HepG2 (cell line): ENCODE measurements around the gene NET1. TPM values are rescaled to one million over a fixed set of nuclear protein-coding genes. Genes with fewer than 3 reads are reported as not detected.
A peak's percentile ranks its signal among the peaks of the same experiment; 100 is the strongest.

ENCODE experiments used
- ARNT ChIP-seq: fragments of 450-650 bp; IDR thresholded peaks from 2 replicates; pipeline ENCODE4 v1.6.1; 2017
- HMGA1 ChIP-seq: sonication (generic); formaldehyde crosslinking; conservative IDR thresholded peaks from 2 replicates; pipeline ENCODE4 v1.4.0; 2020; ENCODE audit warnings: missing genetic modification reagents
- HOXA9 ChIP-seq: sonication (generic); formaldehyde crosslinking; IDR thresholded peaks from 2 replicates; pipeline ENCODE4 v1.8.1; 2022; ENCODE audit warnings: missing genetic modification reagents, mild to moderate bottlenecking, moderate library complexity, borderline replicate concordance
- MAFG ChIP-seq: sonication (generic); formaldehyde crosslinking; IDR thresholded peaks from 2 replicates; pipeline ENCODE4 v1.5.1; 2020; ENCODE audit warnings: mild to moderate bottlenecking, missing genetic modification reagents
- MED1 ChIP-seq: sonication (generic); formaldehyde crosslinking; IDR thresholded peaks from 2 replicates; pipeline ENCODE4 v1.4.0; 2020; ENCODE audit warnings: missing genetic modification reagents
- MYNN ChIP-seq: sonication (generic); formaldehyde crosslinking; IDR thresholded peaks from 2 replicates; pipeline ENCODE4 v1.4.0; 2020; ENCODE audit warnings: mild to moderate bottlenecking, low read depth, missing genetic modification reagents
- NR2F2 ChIP-seq: IDR thresholded peaks from 2 replicates; pipeline ENCODE4 v1.6.1; 2012; ENCODE audit warnings: low read depth, inconsistent platforms, borderline replicate concordance
- PRMT3 ChIP-seq: sonication (generic); formaldehyde crosslinking; IDR thresholded peaks from 2 replicates; pipeline ENCODE4 v1.8.1; 2022; ENCODE audit warnings: low read depth, mild to moderate bottlenecking, moderate library complexity, missing genetic modification reagents, borderline replicate concordance
- TCF12 ChIP-seq, 2 experiments: fragments of 450-650 bp in 1 of 2; sonication (generic) in 1 of 2; formaldehyde crosslinking in 1 of 2; IDR thresholded peaks; 2 replicates each; pipeline versions ENCODE4 v1.6.1 to v1.8.0; 2017 to 2022; ENCODE audit warnings: antibody characterized with exemption in 1 of 2, mild to moderate bottlenecking in 1 of 2, missing genetic modification reagents in 1 of 2, moderate library complexity in 1 of 2
- ZNF121 ChIP-seq: sonication (generic); formaldehyde crosslinking; IDR thresholded peaks from 2 replicates; pipeline ENCODE4 v1.5.0; 2020; ENCODE audit warnings: mild to moderate bottlenecking, missing genetic modification reagents
- ZNF326 ChIP-seq: sonication (generic); formaldehyde crosslinking; IDR thresholded peaks from 2 replicates; pipeline ENCODE4 v1.4.0; 2020; ENCODE audit warnings: missing genetic modification reagents, borderline replicate concordance
- ZNF337 ChIP-seq: sonication (generic); formaldehyde crosslinking; IDR thresholded peaks from 2 replicates; pipeline ENCODE4 v1.5.1; 2020; ENCODE audit warnings: missing genetic modification reagents, low read depth, mild to moderate bottlenecking, borderline replicate concordance
- ZNF350 ChIP-seq: sonication (generic); formaldehyde crosslinking; IDR thresholded peaks from 2 replicates; pipeline ENCODE4 v1.4.0; 2020; ENCODE audit warnings: mild to moderate bottlenecking, low read depth, missing genetic modification reagents, borderline replicate concordance
- ZNF468 ChIP-seq: sonication (generic); formaldehyde crosslinking; IDR thresholded peaks from 2 replicates; pipeline ENCODE4 v1.8.0; 2022; ENCODE audit warnings: mild to moderate bottlenecking, moderate library complexity, missing genetic modification reagents
- ZSCAN21 ChIP-seq: sonication (generic); formaldehyde crosslinking; IDR thresholded peaks from 2 replicates; pipeline ENCODE4 v1.8.0; 2022; ENCODE audit warnings: mild to moderate bottlenecking, missing genetic modification reagents, moderate library complexity, borderline replicate concordance
- polyA plus RNA-seq, 8 experiments: library from polyadenylated mRNA; depleted of rRNA in 3 of 8; stranded (reverse) in 7 of 8; unstranded in 1 of 8; fragments of >200 nt; fragmentation: Illumina TruSeq in 4 of 8; extraction: Trizol in 4 of 8; gene quantifications; 2 replicates each; pipeline versions ENCODE4 v1.2.1 to v1.2.3, GENCODE V29; 2011 to 2016; ENCODE audit warnings: low read depth in 4 of 8, missing spikeins in 1 of 8, mixed read lengths in 1 of 8; ENCODE audit not compliant: insufficient read depth in 1 of 8
- total RNA-seq, 5 experiments: library from RNA; depleted of rRNA; stranded (reverse); fragments of >200 nt; fragmentation: Illumina TruSeq; extraction: Trizol; gene quantifications; 2 replicates each; pipeline ENCODE4 v1.2.3, GENCODE V29; 2016; ENCODE audit warnings: low read depth in 1 of 5
- TF ChIP-seq, protein P1 (sequence below): sonication (generic); formaldehyde crosslinking; IDR thresholded peaks from 2 replicates; pipeline ENCODE4 v1.4.0; 2020; ENCODE audit warnings: mild to moderate bottlenecking, missing genetic modification reagents
- TF ChIP-seq, protein P2 (sequence below): sonication (generic); formaldehyde crosslinking; IDR thresholded peaks from 2 replicates; pipeline ENCODE4 v1.8.1; 2023; ENCODE audit warnings: missing genetic modification reagents, inconsistent platforms, borderline replicate concordance
- TF ChIP-seq, protein P3 (sequence below): sonication (generic); formaldehyde crosslinking; IDR thresholded peaks from 2 replicates; pipeline ENCODE4 v1.4.0; 2020; ENCODE audit warnings: mild to moderate bottlenecking, missing genetic modification reagents

Gene NET1
- total and polyA plus RNA-seq, 2 of the 13 experiments (the other 11 are each of a cell fraction or from before 2014, with no cell fraction given), result 48.1 to 65.8 TPM

DNA sequence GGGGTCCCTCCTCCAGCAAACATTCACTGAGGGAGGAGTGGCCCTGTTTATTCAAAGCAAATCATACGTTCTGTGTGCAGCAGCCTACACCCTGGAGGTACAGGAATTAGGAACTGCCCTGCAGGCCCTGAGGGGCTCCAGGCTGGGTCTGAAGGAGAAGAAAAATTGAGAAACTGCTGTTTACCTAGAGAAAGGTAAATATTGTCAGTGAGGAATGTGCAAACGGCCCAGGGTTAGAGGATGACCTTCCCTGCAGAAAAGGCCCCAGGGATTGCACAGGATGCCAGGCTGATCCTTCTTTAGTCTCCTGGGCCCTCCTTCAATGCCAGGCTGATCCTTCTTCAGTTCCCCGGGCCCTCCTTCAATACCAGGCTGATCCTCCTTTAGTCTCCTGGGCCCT, 81.3 kb downstream of the NET1 start (continued):
- TF ChIP-seq MYNN (no peak), ZNF326 (CRISPR knock-in tag) (no peak), PRMT3 (CRISPR knock-in tag) (no peak), HOXA9 (no peak), ZSCAN21 (CRISPR knock-in tag) (no peak), ARNT (no peak), HMGA1 (CRISPR knock-in tag) (no peak), TCF12 (IDR thresholded peaks at IDR 0.05) (no peak), TCF12 (CRISPR knock-in tag; IDR thresholded peaks at IDR 0.05) (no peak), ZNF350 (CRISPR knock-in tag) (no peak), MED1 (CRISPR knock-in tag) (0 out of 2 replicates have a peak, but pooled peaks have one; percentile 30), MAFG (no peak), NR2F2 (peak; percentile 69; the same call in 1 of the 2 replicates), ZNF337 (CRISPR knock-in tag) (no peak), ZNF121 (CRISPR knock-in tag) (peak; percentile 50), ZNF468 (CRISPR knock-in tag) (no peak)
- TF ChIP-seq, protein P1, sequence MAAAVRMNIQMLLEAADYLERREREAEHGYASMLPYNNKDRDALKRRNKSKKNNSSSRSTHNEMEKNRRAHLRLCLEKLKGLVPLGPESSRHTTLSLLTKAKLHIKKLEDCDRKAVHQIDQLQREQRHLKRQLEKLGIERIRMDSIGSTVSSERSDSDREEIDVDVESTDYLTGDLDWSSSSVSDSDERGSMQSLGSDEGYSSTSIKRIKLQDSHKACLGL, result no peak
- TF ChIP-seq, protein P2, sequence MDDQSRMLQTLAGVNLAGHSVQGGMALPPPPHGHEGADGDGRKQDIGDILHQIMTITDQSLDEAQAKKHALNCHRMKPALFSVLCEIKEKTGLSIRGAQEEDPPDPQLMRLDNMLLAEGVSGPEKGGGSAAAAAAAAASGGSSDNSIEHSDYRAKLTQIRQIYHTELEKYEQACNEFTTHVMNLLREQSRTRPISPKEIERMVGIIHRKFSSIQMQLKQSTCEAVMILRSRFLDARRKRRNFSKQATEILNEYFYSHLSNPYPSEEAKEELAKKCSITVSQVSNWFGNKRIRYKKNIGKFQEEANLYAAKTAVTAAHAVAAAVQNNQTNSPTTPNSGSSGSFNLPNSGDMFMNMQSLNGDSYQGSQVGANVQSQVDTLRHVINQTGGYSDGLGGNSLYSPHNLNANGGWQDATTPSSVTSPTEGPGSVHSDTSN, result no peak
- TF ChIP-seq, protein P3, sequence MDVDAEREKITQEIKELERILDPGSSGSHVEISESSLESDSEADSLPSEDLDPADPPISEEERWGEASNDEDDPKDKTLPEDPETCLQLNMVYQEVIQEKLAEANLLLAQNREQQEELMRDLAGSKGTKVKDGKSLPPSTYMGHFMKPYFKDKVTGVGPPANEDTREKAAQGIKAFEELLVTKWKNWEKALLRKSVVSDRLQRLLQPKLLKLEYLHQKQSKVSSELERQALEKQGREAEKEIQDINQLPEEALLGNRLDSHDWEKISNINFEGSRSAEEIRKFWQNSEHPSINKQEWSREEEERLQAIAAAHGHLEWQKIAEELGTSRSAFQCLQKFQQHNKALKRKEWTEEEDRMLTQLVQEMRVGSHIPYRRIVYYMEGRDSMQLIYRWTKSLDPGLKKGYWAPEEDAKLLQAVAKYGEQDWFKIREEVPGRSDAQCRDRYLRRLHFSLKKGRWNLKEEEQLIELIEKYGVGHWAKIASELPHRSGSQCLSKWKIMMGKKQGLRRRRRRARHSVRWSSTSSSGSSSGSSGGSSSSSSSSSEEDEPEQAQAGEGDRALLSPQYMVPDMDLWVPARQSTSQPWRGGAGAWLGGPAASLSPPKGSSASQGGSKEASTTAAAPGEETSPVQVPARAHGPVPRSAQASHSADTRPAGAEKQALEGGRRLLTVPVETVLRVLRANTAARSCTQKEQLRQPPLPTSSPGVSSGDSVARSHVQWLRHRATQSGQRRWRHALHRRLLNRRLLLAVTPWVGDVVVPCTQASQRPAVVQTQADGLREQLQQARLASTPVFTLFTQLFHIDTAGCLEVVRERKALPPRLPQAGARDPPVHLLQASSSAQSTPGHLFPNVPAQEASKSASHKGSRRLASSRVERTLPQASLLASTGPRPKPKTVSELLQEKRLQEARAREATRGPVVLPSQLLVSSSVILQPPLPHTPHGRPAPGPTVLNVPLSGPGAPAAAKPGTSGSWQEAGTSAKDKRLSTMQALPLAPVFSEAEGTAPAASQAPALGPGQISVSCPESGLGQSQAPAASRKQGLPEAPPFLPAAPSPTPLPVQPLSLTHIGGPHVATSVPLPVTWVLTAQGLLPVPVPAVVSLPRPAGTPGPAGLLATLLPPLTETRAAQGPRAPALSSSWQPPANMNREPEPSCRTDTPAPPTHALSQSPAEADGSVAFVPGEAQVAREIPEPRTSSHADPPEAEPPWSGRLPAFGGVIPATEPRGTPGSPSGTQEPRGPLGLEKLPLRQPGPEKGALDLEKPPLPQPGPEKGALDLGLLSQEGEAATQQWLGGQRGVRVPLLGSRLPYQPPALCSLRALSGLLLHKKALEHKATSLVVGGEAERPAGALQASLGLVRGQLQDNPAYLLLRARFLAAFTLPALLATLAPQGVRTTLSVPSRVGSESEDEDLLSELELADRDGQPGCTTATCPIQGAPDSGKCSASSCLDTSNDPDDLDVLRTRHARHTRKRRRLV (CRISPR knock-in tag), result no peak
